Body of pancreas (tissue), 4 donors: Measurements from ENCODE around the gene IKZF2.

Experiments used
- CTCF ChIP-seq, 7 experiments: fragments of 450-650 bp in 4 of 7; fragments of 200-600 bp in 3 of 7; sonication (generic) in 3 of 7; IDR thresholded peaks; one replicate each; pipeline ENCODE4 v1.5.1; 2016 to 2019; ENCODE audit warnings: antibody characterized with exemption in 7 of 7
- POLR2A ChIP-seq, 3 donors: fragments of 450-650 bp; IDR thresholded peaks; one replicate each; pipeline ENCODE4 v1.6.1; 2016; ENCODE audit warnings: antibody characterized with exemption in 3 of 3, mild to moderate bottlenecking in 2 of 3

DNA sequence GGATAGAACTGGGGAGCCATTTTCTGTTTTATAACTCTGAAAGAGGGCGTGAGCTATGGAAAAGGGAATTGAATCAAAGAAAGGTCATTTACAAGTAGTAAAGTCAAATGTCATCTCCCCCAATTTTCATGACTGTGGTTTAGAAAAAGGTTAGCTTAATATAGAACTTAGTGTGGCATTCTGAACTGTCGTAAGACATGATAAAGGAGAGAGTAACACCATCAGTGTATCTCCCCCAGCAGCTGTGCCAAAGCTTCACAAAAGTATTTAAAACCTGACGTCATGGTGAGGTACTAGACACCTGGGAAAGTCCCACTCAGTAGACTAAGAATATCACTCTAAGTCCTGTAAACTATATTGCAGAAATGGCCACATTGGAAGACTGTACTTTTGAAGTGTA is 5.8 kb upstream of the IKZF2 start:
- TF ChIP-seq CTCF (IDR thresholded peaks at IDR 0.05): no peak
- TF ChIP-seq POLR2A (IDR thresholded peaks at IDR 0.05): no peak
